Right ventricle myocardium superior (tissue), 1 donor: ENCODE results near the gene IRF1. TPM values are rescaled to one million over a fixed set of nuclear protein-coding genes. Genes with fewer than 3 reads are reported as not detected.
"Not testable (repeated sequence)": the region's sequence is repeated elsewhere in the genome, so short reads cannot be mapped to it uniquely, and the experiment has no call there.

Source experiments
- ATAC-seq: fragments of 200-7000 bp; cut with Tn5 transposase; one replicate; pipeline ENCODE4 v1.9.1; 2020; ENCODE audit warnings: mild to moderate bottlenecking; ENCODE audit not compliant: poor library complexity
- DNase-seq: peaks from one replicate; pipeline ENCODE4 v3.0.0-alpha.2; 2020
- intact Hi-C: fragments of 100-400 bp; cut with DNase I; formaldehyde crosslinking; loops from one replicate; pipeline ENCODE4 v1.11.2; 2022
- total RNA-seq: library from RNA; stranded (reverse); fragmentation: NEBNext Ultra II Directional; extraction: Animal tissue kit (Norgen Biotek cat#: 25700); gene quantifications from one replicate; pipeline ENCODE4 v1.2.1, GENCODE V29; 2021
- donor health status: DM: no; HTN: yes; CAD: no; lungs with severe emphysema.

IRF1 gene
- total RNA-seq, 1 donor from 2014 or later, result 12.5 TPM

- DNase-seq (no peak), ATAC-seq (no peak)
- intact Hi-C loops, result no loop called here
These were observed 32.4 kb downstream of the IRF1 start for GRCh38 chr5:132458226-132458560.

GRCh38 chr5:132457371-132458225, 33.0 kb downstream of the IRF1 start:
- intact Hi-C loops, result no loop called here
- DNase-seq (peak; percentile 64), ATAC-seq (peak; percentile 43)

- DNase-seq (no peak), ATAC-seq (no peak)
- intact Hi-C loops, result no loop called here
These were observed 33.6 kb downstream of the IRF1 start for GRCh38 chr5:132456987-132457361.

GRCh38 chr5:132456296-132456986, 34.1 kb downstream of the IRF1 start:
- peak; percentile 57 for ATAC-seq
- intact Hi-C loops, result no loop called here

GRCh38 chr5:132455614-132456115, 34.9 kb downstream of the IRF1 start:
- DNase-seq (no peak), ATAC-seq (no peak)
- intact Hi-C loops, result no loop called here

More at GRCh38 chr5:132456296-132456986, 34.1 kb downstream of the IRF1 start:
- peak; percentile 77 for DNase-seq

GRCh38 chr5:132454361-132454760, 36.2 kb downstream of the IRF1 start:
- ATAC-seq (no peak), DNase-seq (no peak)
- intact Hi-C loops, result no loop called here

GRCh38 chr5:132451387-132451786, 39.2 kb downstream of the IRF1 start:
- intact Hi-C loops, result no loop called here
- ATAC-seq, result no peak

GRCh38 chr5:132449060-132449459, 41.5 kb downstream of the IRF1 start:
- ATAC-seq, result no peak
- no peak for DNase-seq
- intact Hi-C loops, result no loop called here

More at GRCh38 chr5:132451387-132451786, 39.2 kb downstream of the IRF1 start:
- DNase-seq, result no peak

- no peak for ATAC-seq
- intact Hi-C loops, result no loop called here
- DNase-seq, result no peak
These were observed 43.4 kb downstream of the IRF1 start for GRCh38 chr5:132447196-132447595.

GRCh38 chr5:132446621-132447020, 44.0 kb downstream of the IRF1 start:
- DNase-seq, result peak; percentile 84
- ATAC-seq, result peak; percentile 91
- intact Hi-C loops, result no loop called here

GRCh38 chr5:132445930-132446329, 44.6 kb downstream of the IRF1 start:
- DNase-seq (no peak), ATAC-seq (peak; percentile 19)
- intact Hi-C loops, result no loop called here

- DNase-seq (no peak), ATAC-seq (peak; percentile 4)
- intact Hi-C loops, result no loop called here
These were observed 45.0 kb downstream of the IRF1 start for GRCh38 chr5:132445640-132445923.

- DNase-seq (no peak), ATAC-seq (no peak)
- intact Hi-C loops, result no loop called here
These were observed 45.5 kb downstream of the IRF1 start for GRCh38 chr5:132444841-132445639.

GRCh38 chr5:132444061-132444460, 46.5 kb downstream of the IRF1 start:
- intact Hi-C loops, result no loop called here
- no peak for DNase-seq
- ATAC-seq, result no peak

GRCh38 chr5:132439521-132440089, 51.0 kb downstream of the IRF1 start:
- intact Hi-C loops, result no loop called here
- peak; percentile 84 for DNase-seq
- ATAC-seq, result peak; percentile 88

- intact Hi-C loops, result no loop called here
- ATAC-seq (peak; percentile 32), DNase-seq (no peak)
These were observed 51.7 kb downstream of the IRF1 start for GRCh38 chr5:132438917-132439316.

- ATAC-seq, DNase-seq, intact Hi-C loops: not testable (repeated sequence)
These were observed 52.3 kb downstream of the IRF1 start for GRCh38 chr5:132438267-132438645.

- peak; percentile 57 for ATAC-seq
- intact Hi-C loops, result no loop called here
These were observed 52.8 kb downstream of the IRF1 start for GRCh38 chr5:132437604-132438266.

GRCh38 chr5:132436936-132437335, 53.6 kb downstream of the IRF1 start:
- intact Hi-C loops, result no loop called here
- no peak for DNase-seq
- ATAC-seq, result no peak

More at GRCh38 chr5:132437604-132438266, 52.8 kb downstream of the IRF1 start:
- DNase-seq, result peak; percentile 86
